Left ventricle myocardium superior (tissue), 1 donor: Measurements from ENCODE around the gene MCC. TPM values are rescaled to one million over a fixed set of nuclear protein-coding genes. Genes with fewer than 3 reads are reported as not detected.

Source experiments
- ATAC-seq: fragments of 200-7000 bp; cut with Tn5 transposase; one replicate; pipeline ENCODE4 v1.9.1; 2020; ENCODE audit warnings: mild to moderate bottlenecking, moderate library complexity
- DNase-seq: peaks from one replicate; pipeline ENCODE4 v3.0.0-alpha.2; 2020
- intact Hi-C: fragments of 100-400 bp; cut with micrococcal nuclease; formaldehyde crosslinking; loops from one replicate; pipeline ENCODE4 v1.11.0; 2022
- total RNA-seq: library from RNA; stranded (reverse); fragmentation: NEBNext Ultra II Directional; extraction: Animal tissue kit (Norgen Biotek cat#: 25700); gene quantifications from one replicate; pipeline ENCODE4 v1.2.1, GENCODE V29; 2021
- donor health status: DM: no; HTN: yes; CAD: no; lungs with severe emphysema.

MCC gene
- total RNA-seq, 1 donor from 2014 or later = 27.1 TPM

DNA sequence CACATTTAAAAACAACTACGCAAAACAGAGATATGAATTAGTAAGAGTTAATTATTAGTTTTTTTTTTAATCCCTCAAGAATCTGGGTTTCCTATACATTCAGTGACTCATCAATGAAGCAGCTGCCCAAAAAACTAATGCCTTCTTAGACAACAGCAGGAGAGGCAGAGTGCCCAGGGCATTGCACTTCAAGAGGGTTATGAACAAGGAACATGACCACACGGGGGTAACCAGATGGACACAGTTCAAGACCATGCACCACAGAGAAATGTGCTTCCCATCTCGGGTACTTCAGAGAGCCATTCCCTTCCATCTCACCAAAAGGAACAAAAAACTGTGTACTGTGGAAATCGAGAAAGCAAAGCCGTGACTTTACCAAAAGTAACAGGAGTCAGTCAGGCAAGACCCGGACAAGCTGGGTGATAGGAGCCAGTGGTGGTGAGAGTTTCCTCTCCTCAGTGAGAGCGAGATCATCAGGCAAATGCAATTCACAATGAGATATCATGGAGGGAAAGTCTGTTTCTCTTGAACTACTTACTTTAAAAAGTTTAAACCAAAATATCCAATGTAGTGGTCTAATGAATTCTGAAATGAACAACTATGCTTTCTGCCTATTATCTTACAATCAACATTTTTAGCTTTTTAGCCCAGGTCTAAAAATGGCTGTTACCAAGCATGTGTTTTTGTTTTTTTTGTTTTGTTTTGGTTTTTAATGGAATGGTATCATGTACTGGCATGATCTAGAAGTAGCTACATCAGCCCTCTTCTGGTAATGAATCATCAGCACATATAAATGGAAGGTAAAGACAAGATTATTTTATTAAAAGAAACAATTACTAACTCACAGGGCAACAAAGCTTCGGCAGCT is 245.5 kb downstream of the MCC start:
- intact Hi-C loops = no loop called here

DNA sequence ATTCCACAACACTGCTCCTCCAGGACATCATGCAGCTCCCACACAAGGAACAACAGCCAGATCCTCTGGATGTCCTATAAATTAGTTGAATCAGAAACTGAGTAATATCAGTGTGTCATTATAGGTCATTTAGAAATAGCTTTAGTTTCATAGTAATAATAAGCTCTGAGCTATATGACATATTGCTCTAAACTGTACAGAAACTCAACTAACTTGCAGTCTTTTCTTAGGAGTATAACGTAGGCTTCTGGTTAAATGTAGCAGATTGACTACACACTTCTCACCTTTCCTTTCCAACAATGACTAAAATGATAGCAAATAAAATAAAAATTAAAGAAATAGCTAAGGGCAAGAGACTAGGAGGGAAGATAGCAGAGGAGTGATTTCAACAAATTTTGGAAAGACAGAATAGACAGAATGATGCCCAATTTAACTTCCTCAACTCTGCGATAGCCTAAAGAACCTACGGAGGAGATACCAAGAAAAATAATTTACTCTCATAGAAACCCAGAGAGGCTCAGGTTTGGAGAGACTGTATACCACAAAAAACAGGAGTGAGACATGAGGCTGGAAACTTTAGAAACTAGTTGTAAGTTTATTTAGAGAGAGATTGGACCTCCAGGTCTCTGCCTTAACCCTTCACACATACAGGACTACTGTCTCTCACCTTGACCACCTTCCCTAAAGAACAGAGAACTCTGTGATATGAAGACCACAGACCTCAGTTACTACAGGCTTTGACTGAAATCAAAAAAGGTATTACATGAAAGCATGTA is 247.1 kb downstream of the MCC start:
- no peak for DNase-seq
- intact Hi-C loops = no loop called here
- ATAC-seq = no peak

More for the DNA sequence above, 245.5 kb downstream of the MCC start:
- DNase-seq (no peak), ATAC-seq (no peak)

DNA sequence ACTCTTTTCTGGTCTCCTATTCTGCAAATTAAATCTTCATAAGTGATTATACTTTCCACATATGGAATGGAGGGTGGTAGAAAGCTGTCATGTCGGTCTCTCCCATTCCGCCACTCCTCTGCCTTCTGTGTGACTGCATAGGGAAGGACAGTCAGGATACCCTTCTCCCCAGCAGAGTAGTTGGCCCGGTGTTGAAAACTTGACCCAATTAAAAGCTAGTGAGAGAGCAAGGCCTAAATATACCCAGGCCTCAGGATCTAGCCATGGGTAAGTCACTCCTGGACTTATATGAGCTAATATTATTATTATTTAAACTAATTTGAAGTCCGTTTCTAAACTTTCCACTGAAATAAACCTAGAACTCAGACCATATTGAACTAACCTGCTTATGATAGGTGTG is 248.2 kb downstream of the MCC start:
- DNase-seq (no peak), ATAC-seq (peak; percentile 29)
- intact Hi-C loops = no loop called here

DNA sequence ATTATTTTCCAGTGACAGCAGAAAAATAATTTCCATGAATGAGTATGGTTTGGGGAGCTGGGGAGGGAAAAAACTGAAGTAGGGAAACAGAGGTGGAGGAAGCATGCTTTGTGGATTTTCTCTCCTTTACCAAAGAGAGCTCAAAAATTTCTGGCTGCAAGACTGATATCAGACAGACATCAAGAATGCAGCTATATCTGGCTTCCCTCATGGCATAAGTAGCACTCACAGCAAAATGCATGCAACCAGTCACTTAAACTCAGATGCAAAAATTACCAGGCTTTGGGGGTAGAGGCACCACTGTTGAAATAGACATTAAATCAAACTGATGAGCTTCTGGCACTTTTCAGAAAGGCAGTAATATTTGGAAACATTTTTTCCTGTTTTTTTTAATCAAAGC is 250.4 kb downstream of the MCC start:
- intact Hi-C loops = no loop called here
- no peak for DNase-seq
- no peak for ATAC-seq

DNA sequence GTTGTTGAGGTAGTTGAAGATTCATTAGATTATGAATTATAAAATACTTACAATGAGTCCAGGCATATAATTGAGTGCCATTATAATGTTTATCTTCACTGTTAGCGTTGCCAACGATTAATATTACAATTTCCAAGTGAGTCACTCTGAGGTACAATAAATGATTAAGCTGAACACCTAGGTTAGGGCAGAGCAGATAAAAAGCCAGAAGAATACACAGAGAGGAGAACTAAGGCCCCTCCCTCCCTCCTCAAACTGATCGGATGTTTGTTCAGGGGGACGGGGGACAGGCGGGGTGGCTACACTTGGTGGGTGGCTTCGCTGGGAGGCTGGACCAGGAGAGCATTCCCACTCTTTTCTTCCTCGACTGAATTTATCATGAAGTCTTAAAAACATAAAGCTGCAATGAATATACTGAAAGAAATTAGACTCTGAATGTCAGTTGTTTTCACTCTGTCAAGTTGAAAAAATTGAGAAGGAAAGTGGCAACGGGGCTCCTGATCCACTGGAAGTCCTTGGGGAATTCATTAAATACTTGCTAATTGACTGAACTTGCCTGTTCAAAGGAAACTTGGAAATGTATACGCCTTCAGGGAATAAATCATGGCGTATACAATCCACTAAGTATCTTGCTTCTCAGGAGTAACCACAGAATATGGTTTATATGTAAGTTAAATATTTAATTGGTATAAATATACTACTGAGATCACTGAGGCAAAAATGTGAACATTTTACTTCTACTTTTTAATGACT is 251.5 kb downstream of the MCC start:
- DNase-seq (no peak), ATAC-seq (no peak)
- intact Hi-C loops = no loop called here

DNA sequence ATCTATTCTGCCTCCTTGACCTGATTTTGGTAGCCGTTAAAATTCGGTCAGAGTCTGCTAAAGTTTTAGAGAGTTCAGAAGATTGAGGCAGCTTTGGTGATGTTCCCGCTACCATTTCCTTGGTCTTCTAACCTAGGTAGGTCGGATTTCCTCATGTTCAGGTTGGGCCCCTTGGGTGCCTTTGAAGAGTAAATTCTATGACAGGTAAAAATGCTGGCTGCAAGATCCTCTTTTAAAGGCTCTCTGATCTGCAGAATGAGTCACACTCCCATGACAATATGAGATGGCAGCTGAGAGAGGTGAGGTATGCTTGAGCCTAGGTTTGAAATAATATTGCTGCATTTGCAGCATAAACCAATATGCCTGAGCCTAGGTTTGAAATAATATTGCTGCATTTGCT is 252.4 kb downstream of the MCC start:
- intact Hi-C loops = no loop called here
- DNase-seq = no peak
- ATAC-seq = no peak

DNA sequence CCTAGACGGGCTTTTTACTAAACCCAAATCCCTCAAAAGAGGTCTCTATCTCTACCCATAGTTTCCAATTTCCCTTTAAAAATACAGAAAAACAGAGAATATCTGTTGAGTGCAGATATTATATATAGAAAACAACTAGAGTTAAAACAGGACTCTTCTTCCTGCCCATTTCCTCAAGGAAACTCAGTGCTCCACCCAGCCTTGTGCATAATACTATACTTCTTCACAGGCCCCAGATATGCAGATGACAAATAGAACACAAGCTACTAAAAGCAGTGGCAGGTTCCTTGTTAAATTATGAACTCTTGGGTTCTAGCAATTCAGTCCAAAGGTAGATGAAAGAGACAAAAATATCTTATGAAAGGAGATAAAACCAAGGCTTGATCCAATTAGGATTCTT is 253.7 kb downstream of the MCC start:
- no peak for DNase-seq
- peak; percentile 30 for ATAC-seq
- intact Hi-C loops = no loop called here

DNA sequence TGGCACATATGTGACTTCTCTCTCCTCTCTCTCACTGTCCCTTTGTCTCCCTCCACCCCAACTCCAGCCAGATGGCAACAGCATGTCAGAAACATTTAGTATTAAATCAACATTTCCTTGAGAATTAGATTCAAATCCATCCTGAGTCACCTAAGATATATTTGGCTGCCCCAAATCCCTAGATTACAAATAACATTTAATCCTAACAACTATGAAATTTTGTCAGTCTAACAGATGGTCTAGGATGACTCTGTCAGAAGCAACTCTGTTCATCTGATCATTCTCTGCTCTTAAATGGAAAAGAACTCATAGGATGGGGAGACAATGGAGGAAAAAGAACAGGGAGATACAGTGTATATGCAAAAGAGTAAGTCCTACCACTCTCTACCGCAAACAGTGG is 254.6 kb downstream of the MCC start:
- intact Hi-C loops = no loop called here
- ATAC-seq (no peak), DNase-seq (no peak)

DNA sequence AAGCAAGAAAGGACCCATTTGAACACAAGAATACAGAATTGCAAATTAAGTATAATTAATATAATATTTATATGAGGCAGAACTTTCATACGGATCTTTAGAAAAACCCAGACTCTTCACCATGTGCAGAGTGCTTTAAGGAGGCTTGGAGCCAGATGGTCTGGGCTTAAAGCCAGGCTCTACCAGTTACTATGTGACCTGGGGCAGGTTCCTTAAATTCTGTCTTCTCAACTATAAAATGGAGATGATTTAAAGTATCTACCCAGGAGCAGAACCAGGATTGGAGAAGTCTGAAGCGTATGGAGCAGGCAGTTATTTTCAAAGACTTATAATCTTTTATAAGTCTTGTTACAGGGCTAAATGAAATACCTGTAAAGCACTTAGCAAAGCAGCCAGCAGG is 255.6 kb downstream of the MCC start:
- ATAC-seq (peak; percentile 81), DNase-seq (peak; percentile 42)
- intact Hi-C loops = no loop called here

DNA sequence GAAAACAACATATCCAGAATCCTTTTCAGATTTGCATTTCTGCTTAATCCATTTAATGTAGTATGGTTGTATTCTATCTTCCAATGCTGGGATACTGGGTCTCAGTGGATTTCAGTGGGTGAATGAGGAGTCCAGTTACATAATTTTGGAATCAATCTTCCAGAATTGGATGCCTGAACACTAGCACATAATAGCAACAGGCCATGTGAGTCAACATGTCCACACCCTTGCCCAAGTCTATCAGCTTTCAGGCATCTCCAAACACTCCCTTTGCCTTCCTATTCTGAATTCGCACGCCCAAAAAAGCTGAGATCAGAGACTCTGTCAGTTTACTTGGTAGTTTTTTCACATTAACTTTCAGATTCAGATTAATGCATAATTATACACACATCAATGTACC is 256.0 kb downstream of the MCC start:
- intact Hi-C loops = no loop called here
- DNase-seq (no peak), ATAC-seq (peak; percentile 77)

DNA sequence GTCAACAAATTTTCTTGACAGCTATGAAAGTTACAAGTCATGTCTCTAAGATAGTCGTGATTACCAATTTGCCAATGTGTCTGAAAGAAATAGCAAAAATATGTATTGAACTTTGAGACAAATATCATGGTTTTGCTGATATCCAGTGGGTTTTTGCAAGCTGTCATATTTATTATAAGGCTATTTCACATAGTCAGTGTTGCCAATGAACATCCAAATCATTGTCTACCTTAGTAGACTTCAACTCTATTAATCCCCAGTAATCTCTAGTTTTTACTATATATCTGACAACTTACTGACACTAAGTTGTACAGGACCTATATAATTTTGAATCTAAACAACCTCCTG is 256.6 kb downstream of the MCC start:
- DNase-seq = no peak
- ATAC-seq = no peak
- intact Hi-C loops = no loop called here

DNA sequence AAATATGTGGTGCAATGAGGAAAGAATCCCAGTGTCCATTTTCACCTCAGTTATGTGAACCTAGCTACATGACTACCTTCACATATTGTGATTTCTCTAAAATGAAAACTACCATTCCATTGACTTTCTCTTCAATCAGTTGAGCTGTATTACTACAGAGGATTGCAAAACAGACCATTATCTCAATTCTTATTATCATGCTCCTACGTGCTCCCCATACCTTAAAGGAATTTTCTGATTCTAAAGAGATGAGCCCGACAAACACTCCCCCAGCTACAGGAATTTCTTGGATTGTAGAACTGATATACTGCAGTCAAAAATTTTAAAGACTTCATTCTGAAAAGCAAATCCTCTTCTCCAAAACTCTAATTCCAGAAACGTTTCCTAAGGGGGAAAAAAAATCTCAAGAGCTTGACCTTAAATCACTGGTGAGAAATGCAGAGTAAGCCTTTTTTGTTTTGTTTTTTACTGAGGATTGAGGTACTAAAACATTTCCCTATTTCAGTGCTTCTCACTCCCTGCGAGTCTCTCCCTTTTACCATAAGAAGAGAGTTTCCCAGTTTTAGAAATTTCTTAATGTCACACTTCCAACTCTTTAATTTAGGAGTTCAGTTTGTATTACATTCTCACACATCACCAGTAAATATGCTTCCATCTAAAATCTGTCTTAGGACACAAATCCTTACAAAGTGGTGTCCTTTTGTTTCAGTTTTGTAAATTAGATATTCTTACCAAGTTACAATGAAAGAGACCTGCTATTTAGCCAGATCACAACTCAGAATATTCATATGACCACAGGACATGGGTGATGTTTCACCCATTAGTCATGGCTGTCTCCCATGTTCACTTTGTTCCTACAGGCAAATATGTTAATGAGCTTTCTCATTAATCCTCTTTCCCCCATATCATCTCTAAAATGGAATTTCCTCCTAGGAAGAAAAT is 257.3 kb downstream of the MCC start:
- ATAC-seq (no peak), DNase-seq (no peak)
- intact Hi-C loops = no loop called here

DNA sequence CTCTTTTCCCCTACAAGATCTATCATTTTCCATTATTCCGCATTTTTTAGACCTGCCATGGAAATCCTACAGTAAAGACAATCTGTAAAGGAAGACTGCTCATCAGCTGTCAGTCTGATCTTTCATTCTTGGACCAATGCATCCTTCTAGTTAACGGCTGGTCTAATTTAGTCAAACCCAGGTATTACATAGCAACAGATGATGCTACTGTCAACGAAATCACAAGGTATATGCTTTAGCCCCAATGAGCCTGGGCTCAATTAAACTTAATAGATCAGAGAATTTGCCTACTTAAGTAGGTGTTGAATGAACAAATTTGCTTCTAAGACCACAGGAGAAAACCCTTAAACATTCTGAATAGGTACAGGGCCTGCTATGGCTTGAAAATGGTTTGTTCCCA is 260.5 kb downstream of the MCC start:
- intact Hi-C loops = no loop called here
- no peak for ATAC-seq
- DNase-seq = no peak

DNA sequence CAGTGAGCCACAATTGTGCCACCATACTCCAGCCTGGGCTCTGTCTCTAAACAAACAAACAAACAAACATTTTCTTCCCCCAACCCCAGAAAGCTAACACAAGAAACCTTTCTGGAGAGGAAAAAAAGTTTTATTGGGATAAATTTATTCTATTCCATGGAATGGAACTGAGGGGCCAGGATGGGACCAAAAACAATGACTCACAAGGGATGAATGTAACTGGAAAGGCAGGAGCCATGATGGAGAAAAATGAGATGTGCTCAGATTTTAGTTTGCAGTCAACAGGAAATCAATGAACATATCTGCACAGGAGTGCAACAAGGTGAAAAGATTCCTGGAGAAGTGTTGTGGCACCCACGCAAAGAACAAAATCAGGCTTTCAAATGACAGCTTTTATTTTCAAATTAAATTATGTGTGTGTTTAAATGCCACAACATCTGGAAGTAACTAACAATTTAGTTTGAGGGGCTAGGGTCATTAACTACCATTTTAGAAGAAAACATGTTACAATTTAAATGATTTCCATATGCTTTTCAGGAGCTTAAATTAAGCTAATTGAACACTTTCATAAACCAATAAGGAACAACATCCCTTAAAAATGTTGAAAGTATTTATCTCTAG is 262.0 kb downstream of the MCC start:
- intact Hi-C loops = no loop called here
- no peak for ATAC-seq
- DNase-seq = no peak

DNA sequence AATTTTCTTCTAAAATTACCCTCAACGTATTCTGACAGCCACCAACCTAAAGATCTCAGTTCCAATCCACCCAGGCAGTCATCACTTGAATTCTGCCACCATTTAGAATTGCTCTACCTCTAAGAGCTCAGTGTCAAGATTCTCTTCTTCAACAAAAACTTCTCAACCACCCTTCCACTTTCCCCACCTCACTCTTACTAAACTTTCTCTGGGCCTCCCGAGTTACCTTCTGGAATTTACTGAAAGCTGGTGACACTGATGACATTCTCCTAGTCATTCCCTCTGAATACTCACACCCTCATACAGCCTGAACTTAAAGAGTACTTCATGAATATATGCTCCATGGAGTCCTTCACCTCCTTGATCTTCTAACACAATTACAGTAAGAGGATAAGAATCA is 263.0 kb downstream of the MCC start:
- intact Hi-C loops = no loop called here
- DNase-seq (no peak), ATAC-seq (no peak)

DNA sequence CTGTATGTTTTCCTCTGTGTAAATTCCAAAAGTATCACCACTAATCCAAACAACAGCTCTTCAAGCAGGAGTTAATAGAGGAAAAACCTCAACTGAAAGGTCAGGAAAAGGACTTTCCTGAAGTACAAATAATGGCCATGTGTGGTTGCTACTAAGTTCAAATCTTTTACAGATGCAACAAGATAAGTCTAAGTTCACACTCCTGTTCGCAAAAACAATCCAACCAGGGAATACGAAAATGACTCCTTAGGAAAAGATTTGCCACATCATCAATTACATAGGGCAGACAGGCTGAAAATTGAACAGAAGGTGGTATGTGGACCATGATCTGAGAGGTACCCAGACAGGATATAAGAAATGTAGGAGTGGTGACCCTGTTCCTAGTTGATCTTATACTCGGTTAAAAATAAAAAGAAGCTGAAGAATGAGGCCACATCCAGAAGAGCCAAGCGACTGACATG is 263.6 kb downstream of the MCC start:
- ATAC-seq = peak; percentile 17
- intact Hi-C loops = no loop called here
- DNase-seq = no peak

DNA sequence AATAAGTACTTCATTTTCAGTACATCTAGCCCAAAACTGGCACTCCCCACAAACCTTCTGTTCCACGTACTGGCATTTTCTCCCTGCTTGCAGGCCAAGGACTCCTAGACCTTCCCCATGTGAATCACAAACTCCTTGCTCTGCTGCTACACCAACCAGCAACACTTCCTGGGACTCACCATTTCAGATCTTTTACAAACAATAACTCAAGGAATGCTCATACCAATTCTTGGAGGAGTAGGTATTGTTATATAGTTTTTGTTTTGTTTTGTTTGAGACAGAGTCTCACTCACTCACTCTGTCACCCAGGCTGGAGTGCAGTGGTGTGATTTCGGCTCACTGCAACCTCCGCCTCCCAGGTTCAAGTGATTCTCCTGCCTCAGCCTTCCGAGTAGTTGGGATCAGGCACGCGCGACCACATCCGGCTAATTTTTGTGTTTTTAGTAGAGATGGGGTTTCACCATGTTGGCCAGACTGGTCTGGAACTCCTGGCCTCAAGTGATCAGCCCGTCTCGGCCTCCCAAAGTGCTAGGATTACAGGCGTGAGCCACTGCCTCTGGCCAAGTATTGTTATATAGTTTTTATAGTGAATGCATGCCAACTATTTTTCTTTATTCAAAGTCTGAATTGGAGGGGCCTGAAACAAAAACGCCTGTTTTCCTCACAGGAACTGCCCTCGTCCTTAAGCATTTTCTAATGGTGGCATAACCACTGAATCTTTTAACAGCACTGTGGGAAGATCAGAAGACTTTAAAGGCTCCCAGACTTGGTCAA is 264.2 kb downstream of the MCC start:
- peak; percentile 29 for ATAC-seq
- intact Hi-C loops = no loop called here
- DNase-seq = no peak

DNA sequence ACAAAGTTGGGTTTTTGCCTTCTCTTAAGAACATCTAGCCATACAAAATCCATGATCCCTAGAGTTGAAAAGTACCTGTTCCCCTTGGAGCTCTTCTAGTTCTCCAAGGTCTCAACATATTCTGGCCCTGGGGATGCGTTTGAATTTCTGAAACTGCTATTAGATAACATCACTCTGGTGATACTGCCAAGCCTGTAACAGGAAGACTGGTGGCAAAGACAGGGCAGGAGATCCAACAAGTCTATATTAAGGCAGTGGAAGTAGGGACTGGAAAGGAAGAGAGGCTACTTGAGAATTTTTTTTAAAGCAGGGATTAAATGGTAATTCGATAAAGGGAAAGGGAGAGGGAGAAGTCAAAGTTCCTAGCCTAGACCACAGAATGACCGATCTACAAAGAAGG is 264.9 kb downstream of the MCC start:
- ATAC-seq (no peak), DNase-seq (no peak)
- intact Hi-C loops = no loop called here
